Breast epithelium (tissue), 3 donors: ENCODE results near the gene GPC5.

Experiments
- POLR2A ChIP-seq: fragments of 450-650 bp; IDR thresholded peaks from one replicate; pipeline ENCODE4 v1.6.1; 2016; ENCODE audit warnings: antibody characterized with exemption, mild to moderate bottlenecking, moderate library complexity
- POLR2AphosphoS5 ChIP-seq, 3 donors: sonication (generic); formaldehyde crosslinking; IDR thresholded peaks; one replicate each; pipeline ENCODE4 v1.6.1; 2017; ENCODE audit warnings: antibody characterized with exemption in 3 of 3
- TF ChIP-seq, protein P1 (sequence below), 3 donors: fragments of 450-650 bp; IDR thresholded peaks; one replicate each; pipeline ENCODE4 v1.5.1; 2016 to 2017; ENCODE audit warnings: antibody characterized with exemption in 3 of 3, mild to moderate bottlenecking in 3 of 3, moderate library complexity in 3 of 3

DNA sequence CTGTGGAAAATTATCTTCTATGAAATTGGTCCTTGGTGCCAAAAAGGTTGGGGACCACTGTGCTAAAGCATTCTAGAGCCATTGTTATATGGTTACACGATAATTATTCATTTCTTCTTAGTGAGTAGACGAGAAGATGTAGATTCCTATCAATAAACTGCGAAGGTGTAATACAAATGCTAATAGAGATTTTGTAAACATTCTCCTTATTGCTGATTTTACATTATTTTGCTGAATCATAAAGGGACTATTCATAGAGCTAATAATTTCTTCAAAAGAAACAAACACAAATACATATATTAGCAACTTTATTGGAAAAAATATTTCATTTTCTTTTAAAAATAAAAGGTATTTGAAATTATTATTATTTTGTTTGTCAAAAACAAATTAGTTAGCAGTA lies 1005.2 kb downstream of the GPC5 start:
- TF ChIP-seq, protein P1, sequence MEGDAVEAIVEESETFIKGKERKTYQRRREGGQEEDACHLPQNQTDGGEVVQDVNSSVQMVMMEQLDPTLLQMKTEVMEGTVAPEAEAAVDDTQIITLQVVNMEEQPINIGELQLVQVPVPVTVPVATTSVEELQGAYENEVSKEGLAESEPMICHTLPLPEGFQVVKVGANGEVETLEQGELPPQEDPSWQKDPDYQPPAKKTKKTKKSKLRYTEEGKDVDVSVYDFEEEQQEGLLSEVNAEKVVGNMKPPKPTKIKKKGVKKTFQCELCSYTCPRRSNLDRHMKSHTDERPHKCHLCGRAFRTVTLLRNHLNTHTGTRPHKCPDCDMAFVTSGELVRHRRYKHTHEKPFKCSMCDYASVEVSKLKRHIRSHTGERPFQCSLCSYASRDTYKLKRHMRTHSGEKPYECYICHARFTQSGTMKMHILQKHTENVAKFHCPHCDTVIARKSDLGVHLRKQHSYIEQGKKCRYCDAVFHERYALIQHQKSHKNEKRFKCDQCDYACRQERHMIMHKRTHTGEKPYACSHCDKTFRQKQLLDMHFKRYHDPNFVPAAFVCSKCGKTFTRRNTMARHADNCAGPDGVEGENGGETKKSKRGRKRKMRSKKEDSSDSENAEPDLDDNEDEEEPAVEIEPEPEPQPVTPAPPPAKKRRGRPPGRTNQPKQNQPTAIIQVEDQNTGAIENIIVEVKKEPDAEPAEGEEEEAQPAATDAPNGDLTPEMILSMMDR (IDR thresholded peaks at IDR 0.05) = no peak
- TF ChIP-seq POLR2A (no peak), POLR2AphosphoS5 (IDR thresholded peaks at IDR 0.05) (no peak)
